IMR-90 (cell line): ENCODE data around the gene PTPRS. TPM values are rescaled to one million over a fixed set of nuclear protein-coding genes. Genes with fewer than 3 reads are reported as not detected.

Experiments
- ATAC-seq: fragments of 200-7000 bp; cut with Tn5 transposase; 2 replicates; pipeline ENCODE4 v1.9.1; 2020; ENCODE audit warnings: low read depth, mild to moderate bottlenecking, moderate library complexity
- BruUV-seq: library from RNA; stranded (reverse); fragments of 400-500 nt; replicated peaks from 2 replicates; lab custom pipeline; 2021; lab: Mats Ljungman, UMichigan
- CTCF ChIA-PET: fragments of 300-600 bp; formaldehyde crosslinking; extraction: SDS; loops from one replicate; lab custom pipeline; 2021; ENCODE audit warnings: antibody characterized with exemption; lab: Yijun Ruan, JAX
- POLR2A ChIA-PET: fragments of 300-600 bp; sonication (Branson Sonifier 250); formaldehyde crosslinking; loops from one replicate; lab custom pipeline; 2022; ENCODE audit warnings: antibody characterized with exemption; ENCODE audit not compliant: unreplicated experiment; lab: Charles Lee
- DNase-seq: peaks from one replicate; pipeline ENCODE4 v3.0.0; 2013
- H2AFZ ChIP-seq: replicated peaks from 2 replicates; pipeline ENCODE3; 2013; ENCODE audit warnings: low read length, mild to moderate bottlenecking; ENCODE audit not compliant: poor library complexity
- H2AK5ac ChIP-seq: 2 replicates; pipeline ENCODE4 v1.6.1; 2013; ENCODE audit warnings: low read depth, low read length, inconsistent platforms
- H2AK9ac ChIP-seq: replicated peaks from 2 replicates; pipeline ENCODE3; 2013; ENCODE audit warnings: mild to moderate bottlenecking, low read depth, low read length, moderate library complexity; ENCODE audit not compliant: poor library complexity
- H2BK120ac ChIP-seq: 2 replicates; pipeline ENCODE4 v1.6.1; 2013; ENCODE audit warnings: low read depth, low read length, inconsistent platforms
- H2BK15ac ChIP-seq: 3 replicates; pipeline ENCODE4 v1.6.1; 2013; ENCODE audit warnings: low read depth, low read length, inconsistent platforms
- H2BK20ac ChIP-seq: 2 replicates; pipeline ENCODE4 v1.6.1; 2013; ENCODE audit warnings: low read depth, mild to moderate bottlenecking, inconsistent platforms, low read length, moderate library complexity
- H2BK5ac ChIP-seq: 2 replicates; pipeline ENCODE4 v1.6.1; 2013; ENCODE audit warnings: mild to moderate bottlenecking, low read depth, low read length, inconsistent platforms; ENCODE audit not compliant: poor library complexity, severe bottlenecking
- H3K14ac ChIP-seq: replicated peaks from 2 replicates; pipeline ENCODE4 v1.6.1; 2013; ENCODE audit warnings: low read depth, low read length, inconsistent platforms
- H3K18ac ChIP-seq: 2 replicates; pipeline ENCODE4 v1.6.1; 2013; ENCODE audit warnings: low read depth, low read length, control low read depth
- H3K23ac ChIP-seq: 2 replicates; pipeline ENCODE4 v1.6.1; 2013; ENCODE audit warnings: low read depth, low read length, inconsistent platforms
- H3K27ac ChIP-seq: 2 replicates; pipeline ENCODE4 v1.5.1; 2013; ENCODE audit warnings: mild to moderate bottlenecking, control low read depth, low read length; ENCODE audit not compliant: insufficient read depth
- H3K27me3 ChIP-seq: 2 replicates; pipeline ENCODE4 v1.6.1; 2013; ENCODE audit warnings: low read length; ENCODE audit not compliant: control insufficient read depth, insufficient read depth
- H3K36me3 ChIP-seq: 2 replicates; pipeline ENCODE4 v1.6.1; 2013; ENCODE audit warnings: low read length, mixed read lengths; ENCODE audit not compliant: control insufficient read depth, insufficient read depth
- H3K4ac ChIP-seq: 2 replicates; pipeline ENCODE4 v1.6.1; 2013; ENCODE audit warnings: low read depth, low read length, inconsistent platforms
- H3K4me1 ChIP-seq: 2 replicates; pipeline ENCODE4 v1.6.1; 2013; ENCODE audit warnings: low read length, mixed read lengths; ENCODE audit not compliant: control insufficient read depth, insufficient read depth
- H3K4me2 ChIP-seq: 2 replicates; pipeline ENCODE4 v1.6.1; 2013; ENCODE audit warnings: low read depth, mild to moderate bottlenecking, control low read depth, low read length, moderate library complexity
- H3K4me3 ChIP-seq: 2 replicates; pipeline ENCODE4 v1.5.1; 2013; ENCODE audit warnings: low read depth, mild to moderate bottlenecking, control low read depth, low read length, moderate library complexity; ENCODE audit not compliant: insufficient read depth
- H3K56ac ChIP-seq: 2 replicates; pipeline ENCODE4 v1.6.1; 2013; ENCODE audit warnings: low read length, inconsistent platforms; ENCODE audit not compliant: insufficient read depth; ENCODE audit errors: extremely low read depth
- H3K79me1 ChIP-seq, 2 experiments: 2 replicates each; pipeline ENCODE4 v1.6.1; 2013; ENCODE audit warnings: low read length in 2 of 2, inconsistent platforms in 1 of 2, low read depth in 1 of 2
- H3K9ac ChIP-seq: 2 replicates; pipeline ENCODE4 v1.6.1; 2013; ENCODE audit warnings: low read depth, low read length, control low read depth
- H3K9me1 ChIP-seq: 2 replicates; pipeline ENCODE4 v1.6.1; 2013; ENCODE audit warnings: low read length, inconsistent platforms; ENCODE audit not compliant: insufficient read depth
- H3K9me3 ChIP-seq: 2 replicates; pipeline ENCODE4 v1.6.1; 2013; ENCODE audit warnings: low read length; ENCODE audit not compliant: control insufficient read depth, insufficient read depth
- H4K20me1 ChIP-seq: 2 replicates; pipeline ENCODE4 v1.6.1; 2013; ENCODE audit warnings: low read length, inconsistent platforms; ENCODE audit not compliant: insufficient read depth
- H4K5ac ChIP-seq: 2 replicates; pipeline ENCODE4 v1.6.1; 2013; ENCODE audit warnings: mild to moderate bottlenecking, low read depth, low read length, control low read depth
- H4K8ac ChIP-seq, 2 experiments: 2 replicates each; pipeline ENCODE4 v1.6.1; 2013; ENCODE audit warnings: low read depth in 2 of 2, low read length in 2 of 2, control low read depth in 1 of 2, inconsistent platforms in 1 of 2
- H4K91ac ChIP-seq: 2 replicates; pipeline ENCODE4 v1.6.1; 2013; ENCODE audit warnings: low read depth, low read length, inconsistent platforms; ENCODE audit not compliant: insufficient read depth
- BHLHE40 ChIP-seq: fragments of 150-350 bp; IDR thresholded peaks from 2 replicates; pipeline ENCODE4 v1.6.1; 2016; ENCODE audit warnings: mild to moderate bottlenecking, low read depth, low read length
- CEBPB ChIP-seq: IDR thresholded peaks from 2 replicates; pipeline ENCODE4 v1.6.1; 2012; ENCODE audit warnings: low read depth, low read length, improper control_type of control experiment
- CHD1 ChIP-seq: IDR thresholded peaks from 2 replicates; pipeline ENCODE4 v1.6.1; 2012; ENCODE audit warnings: low read depth, low read length, improper control_type of control experiment
- FOS ChIP-seq: fragments of 150-350 bp; IDR thresholded peaks from 2 replicates; pipeline ENCODE4 v1.6.1; 2016; ENCODE audit warnings: low read depth, low read length
- MAZ ChIP-seq: IDR thresholded peaks from 2 replicates; pipeline ENCODE4 v1.6.1; 2012; ENCODE audit warnings: low read depth, mild to moderate bottlenecking, low read length, improper control_type of control experiment, moderate library complexity, borderline replicate concordance
- MXI1 ChIP-seq: IDR thresholded peaks from 2 replicates; pipeline ENCODE4 v1.6.1; 2012; ENCODE audit warnings: low read depth, mild to moderate bottlenecking, low read length, moderate library complexity, borderline replicate concordance
- POLR2A ChIP-seq: IDR thresholded peaks from 2 replicates; pipeline ENCODE4 v1.6.1; 2012; ENCODE audit warnings: mild to moderate bottlenecking, low read depth, low read length
- RAD21 ChIP-seq: IDR thresholded peaks from 2 replicates; pipeline ENCODE4 v1.6.1; 2012; ENCODE audit warnings: low read length, improper control_type of control experiment
- RFX5 ChIP-seq: IDR thresholded peaks from 2 replicates; pipeline ENCODE4 v1.8.0; 2012; ENCODE audit warnings: low read depth, mild to moderate bottlenecking, low read length, moderate library complexity
- SMC3 ChIP-seq: fragments of 150-350 bp; IDR thresholded peaks from 2 replicates; pipeline ENCODE4 v1.6.1; 2016; ENCODE audit warnings: low read depth, mild to moderate bottlenecking, antibody characterized with exemption, low read length, moderate library complexity
- WGBS, 2 experiments: methylation state at CpG; one replicate each; pipeline versions ENCODE4 v1.1.5 to v1.1.7; 2013; ENCODE audit warnings: missing lambda C conversion rate in 2 of 2; ENCODE audit not compliant: insufficient read length in 1 of 2; ENCODE audit errors: extremely low coverage in 2 of 2; 5-methylcytosine and 5-hydroxymethylcytosine counted together
- dilution Hi-C: fragments of 300-500 bp; cut with HindIII; formaldehyde crosslinking; loops from one replicate; pipeline ENCODE4 v1.14.3; 2018; ENCODE audit warnings: low sequenced_read_pairs; ENCODE audit not compliant: unreplicated experiment
- in situ Hi-C: fragments of 300-500 bp; cut with MboI; formaldehyde crosslinking; loops from 3 replicates; pipeline ENCODE4 v1.14.3; 2019; ENCODE audit warnings: low sequenced_read_pairs, inconsistent platforms, mixed read lengths
- intact Hi-C: fragments of 100-400 bp; cut with micrococcal nuclease; formaldehyde crosslinking; loops from 2 replicates; pipeline ENCODE4 v1.10.0; 2022
- polyA plus RNA-seq, 3 experiments: library from polyadenylated mRNA; depleted of rRNA; stranded (reverse); fragments of >200 nt; gene quantifications; 2 replicates each; pipeline ENCODE4 v1.2.3, GENCODE V29; 2012; ENCODE audit warnings: low replicate concordance in 1 of 3
- total RNA-seq: library from RNA; depleted of rRNA; stranded (reverse); fragments of >200 nt; gene quantifications from 2 replicates; pipeline ENCODE4 v1.2.3, GENCODE V29; 2012
- TF ChIP-seq, protein P1 (sequence below): fragments of 150-350 bp; IDR thresholded peaks from 2 replicates; pipeline ENCODE4 v1.6.1; 2017; ENCODE audit warnings: mild to moderate bottlenecking, antibody characterized with exemption, low read length, low read depth
- TF ChIP-seq, protein P2 (sequence below): conservative IDR thresholded peaks from 2 replicates; pipeline ENCODE4 v1.5.1; 2012; ENCODE audit warnings: mild to moderate bottlenecking, low read depth, low read length, improper control_type of control experiment

The PTPRS gene
- total and polyA plus RNA-seq, 2 of the 4 experiments (the other 2 are of a cell fraction): 40.1 to 51.9 TPM

DNA sequence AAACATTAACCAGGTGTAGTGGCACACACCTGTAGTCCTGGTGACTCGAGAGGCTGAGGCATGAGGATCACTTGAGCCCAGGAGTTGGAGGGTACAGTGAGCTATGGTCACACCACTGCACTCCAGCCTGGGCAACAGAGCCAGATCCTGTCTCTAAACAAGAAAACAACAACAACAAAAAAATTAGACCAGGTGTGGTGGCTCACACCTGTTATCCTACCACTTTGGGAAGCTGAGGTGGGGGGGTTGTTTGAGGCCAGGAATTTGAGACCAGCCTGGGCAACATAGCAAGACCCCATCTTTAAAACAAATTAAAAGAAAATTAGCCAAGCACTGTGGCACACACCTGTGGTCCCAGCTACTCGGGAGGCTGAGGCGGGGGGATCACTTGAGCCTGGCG lies 20.8 kb upstream of the PTPRS start:
- intact Hi-C loops (no loop called here), in situ Hi-C loops (no loop called here), dilution Hi-C loops (no loop called here)
- no peak overlapping the region for H3K14ac ChIP-seq
- no peak overlapping the region for H3K4me2 ChIP-seq
- CTCF ChIA-PET: no interaction called here
- no peak overlapping the region for H3K4me3 ChIP-seq
- H3K36me3 ChIP-seq: no peaks in the 10 kb centered on the region
- H3K9me1 ChIP-seq: no peaks in the 10 kb centered on the region
- H2BK5ac ChIP-seq: no peak overlapping the region
- no CpG with 5 or more reads among the region's 4 CpGs for WGBS, 2 experiments
- H4K20me1 ChIP-seq: no peaks in the 10 kb centered on the region
- H2AK9ac ChIP-seq: no peak overlapping the region
- POLR2A ChIA-PET: no interaction called here
- no peak overlapping the region for H3K18ac ChIP-seq
- ATAC-seq (no peak), DNase-seq (no peak)
- H3K27ac ChIP-seq: no peak overlapping the region
- H2AK5ac ChIP-seq: no peak overlapping the region
- no peak overlapping the region for H2BK15ac ChIP-seq
- no peak overlapping the region for H4K5ac ChIP-seq
- BruUV-seq: no TSS peak
- peaks cover 7% of the 10 kb centered on the region for H3K27me3 ChIP-seq
- no peaks in the 10 kb centered on the region for H3K9me3 ChIP-seq
- H3K79me1 ChIP-seq: no peaks in the 10 kb centered on the region
- no peak overlapping the region for H3K9ac ChIP-seq
- H2AFZ ChIP-seq: no peak overlapping the region
- H2BK120ac ChIP-seq: no peak overlapping the region
- H2BK20ac ChIP-seq: no peak overlapping the region
- H4K8ac ChIP-seq: no peak overlapping the region
- no peaks in the 10 kb centered on the region for H3K4me1 ChIP-seq
- no peak overlapping the region for H3K23ac ChIP-seq
- H4K91ac ChIP-seq: no peak overlapping the region
- H3K4ac ChIP-seq: no peak overlapping the region
- TF ChIP-seq, protein P1, sequence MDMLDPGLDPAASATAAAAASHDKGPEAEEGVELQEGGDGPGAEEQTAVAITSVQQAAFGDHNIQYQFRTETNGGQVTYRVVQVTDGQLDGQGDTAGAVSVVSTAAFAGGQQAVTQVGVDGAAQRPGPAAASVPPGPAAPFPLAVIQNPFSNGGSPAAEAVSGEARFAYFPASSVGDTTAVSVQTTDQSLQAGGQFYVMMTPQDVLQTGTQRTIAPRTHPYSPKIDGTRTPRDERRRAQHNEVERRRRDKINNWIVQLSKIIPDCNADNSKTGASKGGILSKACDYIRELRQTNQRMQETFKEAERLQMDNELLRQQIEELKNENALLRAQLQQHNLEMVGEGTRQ: no peak
- TF ChIP-seq MAZ (no peak), SMC3 (no peak), BHLHE40 (no peak), RFX5 (no peak), CHD1 (no peak), FOS (no peak), RAD21 (no peak), MXI1 (no peak), CEBPB (no peak), POLR2A (no peak)
- TF ChIP-seq, protein P2, sequence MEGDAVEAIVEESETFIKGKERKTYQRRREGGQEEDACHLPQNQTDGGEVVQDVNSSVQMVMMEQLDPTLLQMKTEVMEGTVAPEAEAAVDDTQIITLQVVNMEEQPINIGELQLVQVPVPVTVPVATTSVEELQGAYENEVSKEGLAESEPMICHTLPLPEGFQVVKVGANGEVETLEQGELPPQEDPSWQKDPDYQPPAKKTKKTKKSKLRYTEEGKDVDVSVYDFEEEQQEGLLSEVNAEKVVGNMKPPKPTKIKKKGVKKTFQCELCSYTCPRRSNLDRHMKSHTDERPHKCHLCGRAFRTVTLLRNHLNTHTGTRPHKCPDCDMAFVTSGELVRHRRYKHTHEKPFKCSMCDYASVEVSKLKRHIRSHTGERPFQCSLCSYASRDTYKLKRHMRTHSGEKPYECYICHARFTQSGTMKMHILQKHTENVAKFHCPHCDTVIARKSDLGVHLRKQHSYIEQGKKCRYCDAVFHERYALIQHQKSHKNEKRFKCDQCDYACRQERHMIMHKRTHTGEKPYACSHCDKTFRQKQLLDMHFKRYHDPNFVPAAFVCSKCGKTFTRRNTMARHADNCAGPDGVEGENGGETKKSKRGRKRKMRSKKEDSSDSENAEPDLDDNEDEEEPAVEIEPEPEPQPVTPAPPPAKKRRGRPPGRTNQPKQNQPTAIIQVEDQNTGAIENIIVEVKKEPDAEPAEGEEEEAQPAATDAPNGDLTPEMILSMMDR: no peak
- H3K56ac ChIP-seq: no peak overlapping the region
